AG10803 (cell line): Measurements from ENCODE around the gene TRMT61A.
"Not testable (repeated sequence)": the region's sequence is repeated elsewhere in the genome, so short reads cannot be mapped to it uniquely, and the experiment has no call there.

Experiments
- DNase-seq: peaks from one replicate; pipeline ENCODE4 v3.0.0; 2010; ENCODE audit warnings: low read depth
- H3K4me3 ChIP-seq: 2 replicates; pipeline ENCODE4 v1.5.1; 2011; ENCODE audit warnings: mild to moderate bottlenecking, low read length, control low read depth
- TF ChIP-seq, protein P1 (sequence below): conservative IDR thresholded peaks from 2 replicates; pipeline ENCODE4 v1.5.1; 2011; ENCODE audit warnings: mild to moderate bottlenecking, low read length, control low read depth, inconsistent platforms

The TRMT61A gene

DNA sequence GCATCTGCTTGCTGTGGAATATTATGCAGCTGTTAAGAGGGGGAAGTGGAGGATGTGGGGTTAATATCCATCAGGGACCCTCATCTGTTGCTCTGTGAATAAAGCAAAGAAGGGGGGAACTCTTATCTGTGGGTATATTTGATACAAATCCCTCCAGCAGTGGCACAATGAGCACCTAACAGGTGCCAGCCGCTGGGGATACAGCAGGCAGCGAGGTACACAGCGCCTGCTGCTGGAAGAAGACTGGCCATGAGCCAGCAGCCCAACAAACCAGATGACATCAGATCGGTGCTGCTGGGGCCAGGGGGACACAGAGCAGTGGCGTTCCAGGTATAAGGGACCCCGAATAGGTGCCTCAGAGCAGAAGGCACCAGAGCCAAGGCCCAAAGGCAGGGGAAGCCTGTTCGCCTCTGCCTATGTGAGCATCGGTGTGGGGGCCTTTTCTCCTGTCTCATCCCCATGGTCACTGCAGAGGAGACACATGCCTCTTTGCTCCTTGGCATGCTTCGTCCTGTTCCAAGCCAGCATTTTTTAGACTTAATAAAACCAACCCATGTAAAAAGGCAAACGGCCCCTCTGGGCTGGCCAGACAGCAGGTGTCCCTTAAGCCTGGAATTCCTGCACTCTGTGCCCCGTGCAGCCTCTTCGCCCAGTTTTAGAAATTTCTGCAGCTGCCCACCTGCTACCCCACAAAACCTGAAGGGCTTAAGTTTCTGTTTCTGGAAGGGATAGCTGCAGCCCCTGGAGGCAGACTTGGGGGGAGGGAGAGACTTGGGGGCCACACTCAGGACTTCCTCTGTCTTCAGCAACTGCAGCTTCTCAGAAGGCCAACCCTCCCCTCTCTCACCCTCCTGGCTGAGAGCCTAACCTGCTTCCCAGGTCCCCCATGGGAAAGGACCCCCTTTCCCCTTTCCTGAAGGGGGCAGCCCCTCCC, 4.7 kb upstream of the TRMT61A start:
- TF ChIP-seq, protein P1, sequence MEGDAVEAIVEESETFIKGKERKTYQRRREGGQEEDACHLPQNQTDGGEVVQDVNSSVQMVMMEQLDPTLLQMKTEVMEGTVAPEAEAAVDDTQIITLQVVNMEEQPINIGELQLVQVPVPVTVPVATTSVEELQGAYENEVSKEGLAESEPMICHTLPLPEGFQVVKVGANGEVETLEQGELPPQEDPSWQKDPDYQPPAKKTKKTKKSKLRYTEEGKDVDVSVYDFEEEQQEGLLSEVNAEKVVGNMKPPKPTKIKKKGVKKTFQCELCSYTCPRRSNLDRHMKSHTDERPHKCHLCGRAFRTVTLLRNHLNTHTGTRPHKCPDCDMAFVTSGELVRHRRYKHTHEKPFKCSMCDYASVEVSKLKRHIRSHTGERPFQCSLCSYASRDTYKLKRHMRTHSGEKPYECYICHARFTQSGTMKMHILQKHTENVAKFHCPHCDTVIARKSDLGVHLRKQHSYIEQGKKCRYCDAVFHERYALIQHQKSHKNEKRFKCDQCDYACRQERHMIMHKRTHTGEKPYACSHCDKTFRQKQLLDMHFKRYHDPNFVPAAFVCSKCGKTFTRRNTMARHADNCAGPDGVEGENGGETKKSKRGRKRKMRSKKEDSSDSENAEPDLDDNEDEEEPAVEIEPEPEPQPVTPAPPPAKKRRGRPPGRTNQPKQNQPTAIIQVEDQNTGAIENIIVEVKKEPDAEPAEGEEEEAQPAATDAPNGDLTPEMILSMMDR = no peak
- DNase-seq = no peak

DNA sequence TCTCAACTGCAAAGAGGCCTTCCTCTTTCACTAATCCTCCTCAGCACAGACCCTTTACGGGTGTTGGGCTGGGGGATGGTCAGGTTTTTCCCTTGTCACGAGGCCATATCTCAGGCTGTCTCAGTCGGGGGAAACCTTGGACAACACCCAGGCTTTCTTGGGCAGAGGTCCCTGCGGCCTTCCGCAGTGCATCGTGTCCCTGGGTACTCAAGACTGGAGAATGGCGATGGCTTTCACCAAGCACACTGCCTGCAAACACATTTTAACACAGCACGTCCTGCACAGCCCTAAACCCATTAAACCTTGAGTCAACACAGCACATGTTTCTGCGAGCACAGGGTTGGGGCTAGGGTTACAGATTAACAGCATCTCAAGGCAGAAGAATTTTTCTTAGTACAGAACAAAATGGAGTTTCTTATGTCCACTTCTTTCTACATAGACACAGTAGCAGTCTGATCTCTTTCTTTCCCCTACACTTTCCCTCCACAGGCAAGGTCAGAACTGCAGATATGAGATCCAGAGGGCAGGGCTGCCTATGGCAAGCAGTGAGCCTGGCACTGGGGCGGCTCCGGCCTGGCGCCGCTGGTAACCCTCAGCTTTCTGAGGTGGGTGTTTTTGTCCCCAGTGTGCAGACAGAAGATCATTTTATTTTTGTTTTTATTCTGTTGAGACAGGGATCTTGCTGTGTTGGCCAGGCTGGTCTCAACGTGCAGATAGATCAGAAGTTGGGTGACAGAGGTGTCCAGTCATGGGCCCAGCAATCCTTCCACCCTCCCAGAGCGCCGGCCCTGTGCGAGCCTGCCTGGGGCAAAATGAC, 3.4 kb upstream of the TRMT61A start:
- not testable (repeated sequence) for DNase-seq

More for the DNA sequence above, 4.7 kb upstream of the TRMT61A start:
- H3K4me3 ChIP-seq = no peak overlapping the region

DNA sequence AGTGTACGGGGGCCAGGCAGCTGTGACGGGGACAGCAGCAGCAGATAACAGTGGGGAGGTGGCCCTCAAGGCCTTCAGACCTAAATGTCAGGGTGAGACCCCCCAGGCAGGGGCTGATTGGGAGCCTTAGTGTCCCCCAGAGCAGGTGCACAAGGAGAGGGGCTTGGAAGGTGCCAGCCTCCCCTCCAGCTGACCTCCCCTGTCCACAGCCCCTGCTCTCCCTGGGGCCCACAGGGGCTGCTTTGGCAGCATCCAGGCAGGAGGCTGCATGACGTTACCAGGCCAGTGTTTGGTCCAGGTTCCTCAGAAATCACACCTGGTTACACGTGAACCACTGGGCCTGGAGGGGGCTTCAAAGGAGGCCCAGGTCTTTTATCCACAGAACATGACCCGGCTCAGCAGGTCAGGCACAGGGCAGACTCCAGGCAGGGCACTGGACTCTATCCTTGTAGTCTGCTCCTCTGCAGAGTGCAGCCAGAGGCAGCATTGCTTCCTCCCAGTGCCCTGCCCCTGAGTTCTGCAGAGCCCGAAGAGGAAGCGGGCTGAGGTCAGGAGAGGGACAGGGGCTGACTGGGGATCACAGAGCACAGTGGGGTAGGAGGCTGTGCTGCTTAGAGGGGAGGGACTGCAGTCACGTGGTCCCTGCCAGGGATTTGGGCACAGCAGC, 2.6 kb upstream of the TRMT61A start:
- H3K4me3 ChIP-seq = no peak overlapping the region
- TF ChIP-seq, protein P1 = no peak
- no peak for DNase-seq

More for the DNA sequence above, 3.4 kb upstream of the TRMT61A start:
- H3K4me3 ChIP-seq = not testable (repeated sequence)

DNA sequence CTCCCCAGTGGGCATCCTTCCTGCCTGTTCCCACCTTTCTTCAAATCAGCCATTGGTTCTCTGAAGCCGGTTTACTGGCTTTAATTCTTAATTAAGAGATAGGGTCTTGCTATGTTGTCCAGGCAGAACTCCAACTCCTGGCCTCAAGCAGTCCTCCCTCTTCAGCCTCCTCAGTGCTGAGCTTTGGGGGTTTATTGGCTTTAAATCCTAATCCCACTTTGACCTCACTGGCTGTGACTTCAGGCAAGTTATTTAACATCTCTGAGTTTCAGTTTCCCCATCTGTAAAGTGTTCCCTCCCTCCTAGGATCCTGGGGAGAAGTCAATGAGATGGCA, 2.1 kb upstream of the TRMT61A start:
- no peak overlapping the region for H3K4me3 ChIP-seq
- no peak for DNase-seq
- TF ChIP-seq, protein P1 = no peak

DNA sequence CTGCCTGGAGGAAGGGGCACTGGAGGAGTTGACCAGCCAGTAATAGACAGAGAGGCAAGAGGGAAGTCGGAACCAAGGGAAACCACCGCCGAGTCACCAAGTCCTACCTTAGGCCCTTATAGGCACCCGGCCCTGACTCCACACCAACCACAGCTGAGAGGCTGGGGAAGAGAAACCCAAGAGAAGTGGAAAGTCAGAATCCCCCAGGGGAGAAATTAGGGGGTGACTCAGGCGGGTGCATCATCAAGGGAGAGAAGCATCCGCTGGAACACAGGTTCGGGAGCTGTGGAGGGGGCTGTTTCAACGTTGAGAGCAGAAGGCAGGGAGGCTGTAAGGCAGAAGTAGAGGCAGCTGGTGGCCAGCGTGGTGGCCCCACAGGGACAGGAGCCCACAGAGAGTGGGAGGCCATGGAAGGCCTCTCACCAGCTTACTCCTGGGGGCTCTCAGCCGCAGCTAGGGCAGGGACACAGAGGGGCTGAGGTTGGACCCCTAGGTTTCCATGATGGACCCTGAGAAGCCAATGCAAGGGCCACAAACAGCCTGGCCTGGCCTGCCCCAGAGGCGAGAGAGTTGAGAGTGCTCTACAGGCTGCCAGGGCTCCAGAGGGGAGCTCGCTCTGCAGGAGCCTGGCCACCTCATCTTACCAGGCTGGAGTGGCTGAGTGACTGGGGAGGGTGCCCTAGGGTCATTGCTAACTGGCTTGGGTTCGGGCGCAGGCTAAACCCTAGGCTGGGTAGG, 1.4 kb upstream of the TRMT61A start:
- peak overlapping the region; percentile 95 for H3K4me3 ChIP-seq
- DNase-seq = peak; percentile 53
- TF ChIP-seq, protein P1 = no peak

DNA sequence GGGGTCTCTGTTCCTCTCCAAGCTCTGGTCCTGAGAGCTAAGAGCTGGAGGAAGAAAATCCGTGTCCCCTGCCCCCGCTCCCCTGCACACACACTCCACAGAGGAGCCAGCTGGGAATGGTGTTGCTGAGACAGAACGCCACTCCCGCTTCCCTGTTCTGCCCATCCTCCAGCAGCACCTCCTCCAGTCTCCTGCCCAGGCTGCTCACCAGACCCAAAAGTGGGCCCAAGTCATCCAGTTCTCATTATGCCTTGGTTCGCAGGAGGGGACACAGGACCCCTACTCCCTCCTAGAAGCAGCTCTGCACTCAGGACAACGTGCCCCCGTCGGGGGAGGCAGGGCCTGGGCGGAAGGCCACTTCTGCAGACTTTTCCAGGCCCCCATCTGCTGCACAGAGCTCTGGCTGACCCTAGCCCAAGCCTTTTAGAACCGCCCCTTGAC, 830 bp upstream of the TRMT61A start:
- no peak for DNase-seq
- TF ChIP-seq, protein P1 = no peak
- peak overlapping the region; percentile 95 for H3K4me3 ChIP-seq
